DND-41 (cell line): ENCODE measurements around the gene KIF25.

Source experiments
- ATAC-seq: fragments of 200-7000 bp; cut with Tn5 transposase; 3 replicates; pipeline ENCODE4 v1.9.1; 2021; ENCODE audit warnings: low read depth; ENCODE audit not compliant: insufficient read depth
- DNase-seq: peaks from one replicate; pipeline ENCODE4 v3.0.0-alpha.2; 2020
- H2AFZ ChIP-seq: 2 replicates; pipeline ENCODE4 v1.6.0; 2012; ENCODE audit warnings: low read depth, low read length
- H3K27ac ChIP-seq: 2 replicates; pipeline ENCODE4 v1.5.1; 2012; ENCODE audit warnings: low read length, inconsistent platforms
- H3K27me3 ChIP-seq: fragments of 200-600 bp; sonication (generic); 2 replicates; pipeline ENCODE4 v1.6.0; 2012; ENCODE audit warnings: low read length, mild to moderate bottlenecking, inconsistent platforms; ENCODE audit not compliant: insufficient read depth, poor library complexity
- H3K36me3 ChIP-seq: 2 replicates; pipeline ENCODE4 v1.5.1; 2012; ENCODE audit warnings: low read length, inconsistent platforms; ENCODE audit not compliant: insufficient read depth
- H3K4me1 ChIP-seq: 2 replicates; pipeline ENCODE4 v1.5.1; 2012; ENCODE audit warnings: mild to moderate bottlenecking, low read length; ENCODE audit not compliant: insufficient read depth
- H3K4me2 ChIP-seq: 2 replicates; pipeline ENCODE4 v1.6.0; 2012; ENCODE audit warnings: mild to moderate bottlenecking, moderate library complexity, low read length, inconsistent platforms; ENCODE audit not compliant: insufficient read depth
- H3K4me3 ChIP-seq, 2 experiments: fragments of 200-600 bp in 1 of 2; shearing (Covaris generic) in 1 of 2; 2 replicates each; pipeline ENCODE4 v1.5.1; 2012 to 2016; ENCODE audit warnings: inconsistent platforms in 2 of 2, low read length in 2 of 2, mild to moderate bottlenecking in 2 of 2, low read depth in 1 of 2, moderate library complexity in 1 of 2
- H3K79me2 ChIP-seq: 2 replicates; pipeline ENCODE4 v1.6.0; 2012; ENCODE audit warnings: low read length, inconsistent platforms; ENCODE audit not compliant: insufficient read depth
- H3K9ac ChIP-seq: 2 replicates; pipeline ENCODE4 v1.6.0; 2012; ENCODE audit warnings: low read depth, mild to moderate bottlenecking, inconsistent platforms, low read length, moderate library complexity
- H3K9me3 ChIP-seq: 2 replicates; pipeline ENCODE4 v1.5.1; 2012; ENCODE audit warnings: low read length, moderate library complexity, mild to moderate bottlenecking, inconsistent platforms; ENCODE audit not compliant: insufficient read depth, severe bottlenecking
- H4K20me1 ChIP-seq: 2 replicates; pipeline ENCODE4 v1.6.0; 2012; ENCODE audit warnings: low read length; ENCODE audit not compliant: insufficient read depth
- EZH2 ChIP-seq: IDR thresholded peaks from 3 replicates; pipeline ENCODE4 v1.6.1; 2012; ENCODE audit warnings: borderline replicate concordance, low read depth, mild to moderate bottlenecking, moderate library complexity, low read length, inconsistent platforms; ENCODE audit not compliant: severe bottlenecking
- TF ChIP-seq, protein P1 (sequence below): IDR thresholded peaks from 2 replicates; pipeline ENCODE4 v1.5.1; 2012; ENCODE audit warnings: borderline replicate concordance, low read length, moderate library complexity, mild to moderate bottlenecking; ENCODE audit not compliant: poor library complexity, severe bottlenecking; ENCODE audit errors: extremely low read depth

The KIF25 gene

DNA sequence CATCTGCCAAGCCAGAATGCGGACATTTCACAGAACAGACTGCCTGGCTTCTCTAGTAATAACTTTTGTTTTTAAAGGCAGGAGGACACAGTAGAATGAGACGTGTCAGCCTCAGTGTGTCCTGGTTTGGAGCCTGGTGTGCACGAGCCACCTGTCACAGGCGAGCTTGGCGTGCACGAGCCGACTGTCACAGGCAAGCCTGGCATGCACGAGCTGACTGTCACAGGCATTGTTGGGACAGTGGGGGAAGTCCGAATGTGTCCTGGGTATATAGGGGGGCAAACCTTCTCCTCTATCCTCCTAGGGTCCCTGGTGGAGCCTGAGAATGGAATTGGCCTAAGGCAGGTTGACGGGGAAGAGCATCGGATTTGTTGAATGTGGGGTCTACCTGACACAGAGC lies 7.5 kb downstream of the KIF25 start:
- no peak overlapping the region for H3K4me3 ChIP-seq
- ATAC-seq = no peak
- H3K9me3 ChIP-seq = no peaks in the 10 kb centered on the region
- H3K27ac ChIP-seq = no peak overlapping the region
- H3K4me2 ChIP-seq = no peak overlapping the region
- H3K9ac ChIP-seq = no peak overlapping the region
- no peaks in the 10 kb centered on the region for H4K20me1 ChIP-seq
- no peak for DNase-seq
- H3K36me3 ChIP-seq = no peaks in the 10 kb centered on the region
- TF ChIP-seq, protein P1, sequence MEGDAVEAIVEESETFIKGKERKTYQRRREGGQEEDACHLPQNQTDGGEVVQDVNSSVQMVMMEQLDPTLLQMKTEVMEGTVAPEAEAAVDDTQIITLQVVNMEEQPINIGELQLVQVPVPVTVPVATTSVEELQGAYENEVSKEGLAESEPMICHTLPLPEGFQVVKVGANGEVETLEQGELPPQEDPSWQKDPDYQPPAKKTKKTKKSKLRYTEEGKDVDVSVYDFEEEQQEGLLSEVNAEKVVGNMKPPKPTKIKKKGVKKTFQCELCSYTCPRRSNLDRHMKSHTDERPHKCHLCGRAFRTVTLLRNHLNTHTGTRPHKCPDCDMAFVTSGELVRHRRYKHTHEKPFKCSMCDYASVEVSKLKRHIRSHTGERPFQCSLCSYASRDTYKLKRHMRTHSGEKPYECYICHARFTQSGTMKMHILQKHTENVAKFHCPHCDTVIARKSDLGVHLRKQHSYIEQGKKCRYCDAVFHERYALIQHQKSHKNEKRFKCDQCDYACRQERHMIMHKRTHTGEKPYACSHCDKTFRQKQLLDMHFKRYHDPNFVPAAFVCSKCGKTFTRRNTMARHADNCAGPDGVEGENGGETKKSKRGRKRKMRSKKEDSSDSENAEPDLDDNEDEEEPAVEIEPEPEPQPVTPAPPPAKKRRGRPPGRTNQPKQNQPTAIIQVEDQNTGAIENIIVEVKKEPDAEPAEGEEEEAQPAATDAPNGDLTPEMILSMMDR = no peak
- TF ChIP-seq EZH2 = no peak
- H3K79me2 ChIP-seq = no peaks in the 10 kb centered on the region
- no peaks in the 10 kb centered on the region for H3K27me3 ChIP-seq
- no peak overlapping the region for H2AFZ ChIP-seq
- no peaks in the 10 kb centered on the region for H3K4me1 ChIP-seq

DNA sequence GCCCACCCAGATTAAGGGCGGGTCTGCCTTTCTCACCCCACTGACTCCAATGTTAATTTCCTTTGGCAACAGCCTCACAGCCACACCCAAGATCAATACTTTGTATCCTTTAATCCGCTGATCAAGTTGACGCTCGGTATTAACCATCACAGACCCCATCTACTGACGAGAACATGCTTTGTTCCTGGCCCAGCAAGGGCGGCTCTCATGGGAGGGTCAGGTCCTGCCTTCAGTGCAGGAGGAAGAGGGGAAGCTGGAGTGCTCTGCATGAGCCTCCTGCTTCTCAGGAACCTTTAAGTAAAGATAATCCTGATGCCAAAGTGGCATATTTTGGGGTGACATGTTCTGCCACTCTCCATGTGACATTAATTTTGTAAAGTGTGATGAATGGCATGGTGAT lies 8.3 kb downstream of the KIF25 start:
- no peak overlapping the region for H3K9ac ChIP-seq

DNA sequence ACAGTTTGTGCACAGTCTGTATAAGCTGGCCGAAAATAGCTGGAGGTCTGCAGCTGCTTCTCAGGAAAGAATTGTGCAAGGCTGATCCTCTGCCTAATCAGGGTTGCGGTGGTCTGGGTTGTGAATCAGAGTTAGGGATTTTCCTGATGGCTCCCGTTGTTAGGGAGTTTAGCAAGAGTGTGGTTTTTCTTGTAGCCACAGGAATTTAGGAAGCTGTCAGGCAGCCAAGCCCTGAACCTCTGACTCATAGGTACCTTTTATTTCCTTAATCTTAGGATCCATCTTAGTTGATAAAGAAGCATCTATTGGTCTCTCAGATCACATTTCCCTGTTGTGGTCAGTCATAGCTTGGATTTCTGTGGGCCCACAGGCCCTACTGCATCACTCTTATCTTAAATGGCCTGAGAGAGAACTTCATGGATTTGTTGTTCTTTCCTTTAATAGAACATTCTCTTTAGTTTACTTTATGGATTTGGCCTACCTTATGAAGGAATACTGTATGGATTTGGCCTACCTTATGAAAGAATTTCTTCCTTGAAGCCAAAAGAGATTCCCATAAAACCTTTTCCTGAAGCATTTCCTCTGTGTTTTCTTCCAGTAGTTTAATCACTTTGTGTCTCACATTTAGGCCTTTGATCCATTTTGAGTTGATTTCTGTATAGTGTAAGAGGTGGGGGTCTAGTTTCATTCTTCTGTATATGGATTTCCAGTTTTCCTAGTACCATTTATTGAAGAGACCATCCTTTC lies 10.3 kb downstream of the KIF25 start:
- TF ChIP-seq, protein P1 = no peak
- no peak for TF ChIP-seq EZH2
- Histone ChIP-seq H3K4me2 (no peak overlapping the region), H3K4me1 (no peaks in the 10 kb centered on the region), H3K9ac (no peak overlapping the region), H4K20me1 (no peaks in the 10 kb centered on the region), H3K36me3 (no peaks in the 10 kb centered on the region), H3K4me3 (no peak overlapping the region), H3K9me3 (peaks cover 13% of the 10 kb centered on the region), H3K79me2 (no peaks in the 10 kb centered on the region), H2AFZ (no peak overlapping the region), H3K27me3 (no peaks in the 10 kb centered on the region), H3K27ac (no peak overlapping the region)
- DNase-seq (no peak), ATAC-seq (no peak)

More for the DNA sequence above, 8.3 kb downstream of the KIF25 start:
- peaks cover 2% of the 10 kb centered on the region for H3K9me3 ChIP-seq
- H3K4me2 ChIP-seq = no peak overlapping the region
- H2AFZ ChIP-seq = no peak overlapping the region
- H3K36me3 ChIP-seq = no peaks in the 10 kb centered on the region
- TF ChIP-seq, protein P1 = no peak
- no peak for TF ChIP-seq EZH2
- no peak for ATAC-seq
- no peaks in the 10 kb centered on the region for H3K4me1 ChIP-seq
- DNase-seq = no peak
- H3K79me2 ChIP-seq = no peaks in the 10 kb centered on the region
- no peak overlapping the region for H3K27ac ChIP-seq
- H4K20me1 ChIP-seq = no peaks in the 10 kb centered on the region
- no peak overlapping the region for H3K4me3 ChIP-seq
- no peaks in the 10 kb centered on the region for H3K27me3 ChIP-seq

DNA sequence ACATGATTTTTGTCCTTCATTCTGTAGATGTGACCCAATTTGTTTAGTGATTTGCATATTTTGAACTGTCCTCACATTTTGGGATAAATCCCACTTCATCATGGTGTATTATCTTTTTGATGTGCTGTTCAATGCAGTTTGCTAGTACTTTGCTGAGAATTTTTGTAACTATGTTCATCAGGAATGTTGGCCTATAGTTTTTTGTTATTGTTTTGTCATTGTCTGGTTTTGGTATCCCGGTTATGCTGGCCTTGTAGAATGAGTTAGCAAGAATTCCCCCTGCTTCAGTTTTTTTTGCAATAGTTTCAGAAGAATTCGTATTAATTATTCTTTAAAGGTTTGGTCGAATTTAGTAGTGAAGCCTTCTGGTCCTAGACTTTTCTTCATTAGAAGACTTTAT lies 11.9 kb downstream of the KIF25 start:
- H2AFZ ChIP-seq = no peak overlapping the region
- DNase-seq (no peak), ATAC-seq (no peak)
- TF ChIP-seq EZH2 = no peak
- TF ChIP-seq, protein P1 = no peak
- no peaks in the 10 kb centered on the region for H3K36me3 ChIP-seq
- H3K4me3 ChIP-seq = no peak overlapping the region
- no peak overlapping the region for H3K27ac ChIP-seq
- no peaks in the 10 kb centered on the region for H4K20me1 ChIP-seq
- no peaks in the 10 kb centered on the region for H3K4me1 ChIP-seq
- H3K27me3 ChIP-seq = no peaks in the 10 kb centered on the region
- H3K4me2 ChIP-seq = no peak overlapping the region
- peaks cover 21% of the 10 kb centered on the region for H3K9me3 ChIP-seq
- H3K79me2 ChIP-seq = no peaks in the 10 kb centered on the region
- no peak overlapping the region for H3K9ac ChIP-seq
